OCI-LY7 (cell line): ENCODE measurements around the gene DNMT1. TPM values are rescaled to one million over a fixed set of nuclear protein-coding genes. Genes with fewer than 3 reads are reported as not detected.

Experiments used
- BruUV-seq: library from RNA; stranded (reverse); fragments of 400-500 nt; replicated peaks from 2 replicates; lab custom pipeline; 2021; lab: Mats Ljungman, UMichigan
- CTCF ChIA-PET: fragments of 300-600 bp; sonication (Branson Sonifier 250); formaldehyde crosslinking; loops from one replicate; lab custom pipeline; 2022; ENCODE audit warnings: antibody characterized with exemption; ENCODE audit not compliant: unreplicated experiment; lab: Charles Lee
- POLR2A ChIA-PET: fragments of 300-600 bp; sonication (Branson Sonifier 250); formaldehyde crosslinking; loops from one replicate; lab custom pipeline; 2022; ENCODE audit warnings: antibody characterized with exemption; lab: Charles Lee
- DNase-seq: peaks from one replicate; pipeline ENCODE4 v3.0.0-alpha.2; 2015; ENCODE audit warnings: low spot score
- H2AFZ ChIP-seq: fragments of 200-600 bp; sonication (generic), shearing (Covaris generic); 2 replicates; pipeline ENCODE4 v1.6.1; 2014; ENCODE audit warnings: mild to moderate bottlenecking, antibody characterized with exemption, low read length, moderate library complexity
- H3K27ac ChIP-seq: fragments of 200-600 bp; sonication (generic); 2 replicates; pipeline ENCODE4 v1.5.1; 2014; ENCODE audit warnings: mixed run types, low read depth, mild to moderate bottlenecking, moderate library complexity, low read length, inconsistent platforms; ENCODE audit not compliant: poor library complexity, severe bottlenecking
- H3K36me3 ChIP-seq: fragments of 200-600 bp; sonication (generic); 2 replicates; pipeline ENCODE4 v1.6.1; 2014; ENCODE audit warnings: mild to moderate bottlenecking, antibody characterized with exemption, low read length, moderate library complexity, mixed read lengths; ENCODE audit not compliant: insufficient read depth
- H3K4me1 ChIP-seq: fragments of 200-600 bp; sonication (generic); 2 replicates; pipeline ENCODE4 v1.5.1; 2014; ENCODE audit warnings: mild to moderate bottlenecking, low read length; ENCODE audit not compliant: insufficient read depth, poor library complexity, severe bottlenecking
- H3K4me2 ChIP-seq: fragments of 200-600 bp; sonication (generic); 2 replicates; pipeline ENCODE4 v1.6.1; 2014; ENCODE audit warnings: mild to moderate bottlenecking, low read length
- H3K4me3 ChIP-seq: fragments of 200-600 bp; sonication (generic); 2 replicates; pipeline ENCODE4 v1.5.1; 2014; ENCODE audit warnings: mild to moderate bottlenecking, low read depth, low read length; ENCODE audit not compliant: poor library complexity, severe bottlenecking
- H3K79me2 ChIP-seq: fragments of 200-600 bp; sonication (generic); 2 replicates; pipeline ENCODE4 v1.6.1; 2016; ENCODE audit warnings: low read depth, mild to moderate bottlenecking, low read length, moderate library complexity, mixed read lengths; ENCODE audit not compliant: insufficient read depth
- H3K9me2 ChIP-seq: fragments of 200-600 bp; sonication (generic); 2 replicates; pipeline ENCODE4 v1.6.1; 2016; ENCODE audit warnings: mild to moderate bottlenecking, low read length, mixed read lengths; ENCODE audit not compliant: insufficient read depth
- H3K9me3 ChIP-seq: fragments of 200-600 bp; sonication (generic); 2 replicates; pipeline ENCODE4 v1.6.1; 2014; ENCODE audit warnings: mild to moderate bottlenecking, mixed run types, low read length, mixed read lengths
- H4K20me1 ChIP-seq: fragments of 200-600 bp; sonication (generic); 2 replicates; pipeline ENCODE4 v1.6.1; 2014; ENCODE audit warnings: mild to moderate bottlenecking, antibody characterized with exemption, low read length, moderate library complexity, mixed read lengths; ENCODE audit not compliant: insufficient read depth
- EZH2phosphoT487 ChIP-seq: fragments of 200-600 bp; sonication (generic); IDR thresholded peaks from 2 replicates; pipeline ENCODE4 v1.6.1; 2018; ENCODE audit warnings: low read depth, borderline replicate concordance, mild to moderate bottlenecking, mixed run types, antibody characterized with exemption, low read length, moderate library complexity, mixed read lengths
- intact Hi-C: fragments of 100-400 bp; cut with micrococcal nuclease; formaldehyde crosslinking; loops from one replicate; pipeline ENCODE4 v1.10.0; 2022; ENCODE audit not compliant: unreplicated experiment
- total RNA-seq, 2 experiments: library from RNA; depleted of rRNA in 1 of 2; stranded (reverse); fragments of >200 nt in 1 of 2; shearing (Covaris generic) in 1 of 2; gene quantifications; 2 replicates each; pipeline ENCODE4 v1.2.3, GENCODE V29; 2014 to 2022
- TF ChIP-seq, protein P1 (sequence below): fragments of 200-600 bp; sonication (generic); conservative IDR thresholded peaks from 2 replicates; pipeline ENCODE4 v1.5.1; 2014; ENCODE audit warnings: mild to moderate bottlenecking, antibody characterized with exemption, low read length, moderate library complexity, mixed read lengths

Gene DNMT1
- total RNA-seq, 2 experiments from 2014 or later: 329 to 680 TPM

GRCh38 chr19:10088949-10089554, 105.7 kb downstream of the DNMT1 start:
- no peaks in the 10 kb centered on the region for H3K9me3 ChIP-seq
- CTCF ChIA-PET: no interaction called here

GRCh38 chr19:10087296-10088061, 107.3 kb downstream of the DNMT1 start:
- BruUV-seq: no TSS peak
- H3K4me1 ChIP-seq: peaks cover 20% of the 10 kb centered on the region
- H4K20me1 ChIP-seq: no peaks in the 10 kb centered on the region
- no peak overlapping the region for H3K27ac ChIP-seq
- no peaks in the 10 kb centered on the region for H3K9me3 ChIP-seq
- H3K4me3 ChIP-seq: peak overlapping the region; percentile 99
- H3K36me3 ChIP-seq: 0 out of 2 replicates have a peak, but pooled peaks cover 3% of the 10 kb centered on the region
- H3K4me2 ChIP-seq: peak overlapping the region; percentile 97
- H3K9me2 ChIP-seq: no peaks in the 10 kb centered on the region
- H3K79me2 ChIP-seq: peaks cover 5% of the 10 kb centered on the region; the same call in 1 of the 2 replicates
- ChIA-PET CTCF (no interaction called here), POLR2A (no interaction called here)
- DNase-seq: no peak
- no peak overlapping the region; the same call in 1 of the 2 replicates for H2AFZ ChIP-seq
- TF ChIP-seq, protein P1, sequence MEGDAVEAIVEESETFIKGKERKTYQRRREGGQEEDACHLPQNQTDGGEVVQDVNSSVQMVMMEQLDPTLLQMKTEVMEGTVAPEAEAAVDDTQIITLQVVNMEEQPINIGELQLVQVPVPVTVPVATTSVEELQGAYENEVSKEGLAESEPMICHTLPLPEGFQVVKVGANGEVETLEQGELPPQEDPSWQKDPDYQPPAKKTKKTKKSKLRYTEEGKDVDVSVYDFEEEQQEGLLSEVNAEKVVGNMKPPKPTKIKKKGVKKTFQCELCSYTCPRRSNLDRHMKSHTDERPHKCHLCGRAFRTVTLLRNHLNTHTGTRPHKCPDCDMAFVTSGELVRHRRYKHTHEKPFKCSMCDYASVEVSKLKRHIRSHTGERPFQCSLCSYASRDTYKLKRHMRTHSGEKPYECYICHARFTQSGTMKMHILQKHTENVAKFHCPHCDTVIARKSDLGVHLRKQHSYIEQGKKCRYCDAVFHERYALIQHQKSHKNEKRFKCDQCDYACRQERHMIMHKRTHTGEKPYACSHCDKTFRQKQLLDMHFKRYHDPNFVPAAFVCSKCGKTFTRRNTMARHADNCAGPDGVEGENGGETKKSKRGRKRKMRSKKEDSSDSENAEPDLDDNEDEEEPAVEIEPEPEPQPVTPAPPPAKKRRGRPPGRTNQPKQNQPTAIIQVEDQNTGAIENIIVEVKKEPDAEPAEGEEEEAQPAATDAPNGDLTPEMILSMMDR: no peak
- no peak for TF ChIP-seq EZH2phosphoT487
- intact Hi-C loops: no loop called here

More at GRCh38 chr19:10088949-10089554, 105.7 kb downstream of the DNMT1 start:
- no peaks in the 10 kb centered on the region for H3K9me2 ChIP-seq
- H4K20me1 ChIP-seq: no peaks in the 10 kb centered on the region
- intact Hi-C loops: no loop called here
- no peak overlapping the region for H3K27ac ChIP-seq
- H3K4me2 ChIP-seq: no peak overlapping the region
- peaks cover 5% of the 10 kb centered on the region; the same call in 1 of the 2 replicates for H3K79me2 ChIP-seq
- no peak for DNase-seq
- TF ChIP-seq EZH2phosphoT487: no peak
- TF ChIP-seq, protein P1: no peak
- H3K4me1 ChIP-seq: peaks cover 21% of the 10 kb centered on the region
- POLR2A ChIA-PET: no interaction called here
- peaks cover 9% of the 10 kb centered on the region for H3K36me3 ChIP-seq
- BruUV-seq: no TSS peak
- H2AFZ ChIP-seq: no peak overlapping the region
- H3K4me3 ChIP-seq: no peak overlapping the region
